K562 (cell line): Measurements from ENCODE around the gene KLHL34. TPM values are rescaled to one million over a fixed set of nuclear protein-coding genes. Genes with fewer than 3 reads are reported as not detected.

Experiments
- ATAC-seq: fragments of 200-7000 bp; cut with Tn5 transposase; 3 replicates; pipeline ENCODE4 v1.9.1; 2020; ENCODE audit warnings: moderate library complexity
- BruUV-seq: library from RNA; stranded (reverse); fragments of 400-500 nt; replicated peaks from 2 replicates; lab custom pipeline; 2021; lab: Mats Ljungman, UMichigan
- CTCF ChIA-PET: fragments of 300-600 bp; formaldehyde crosslinking; extraction: SDS; loops from one replicate; lab custom pipeline; 2021; ENCODE audit warnings: low intra/inter-chr PET ratio; lab: Yijun Ruan, JAX
- POLR2A ChIA-PET: fragments of 300-600, 350-650 bp; sonication (Branson Sonifier 250); formaldehyde crosslinking; extraction: SDS; loops from one replicate; lab custom pipeline; 2021; ENCODE audit warnings: antibody characterized with exemption, inconsistent platforms; lab: Yijun Ruan, JAX
- DNase-seq, 4 experiments: peaks; one replicate each; pipeline versions ENCODE4 v3.0.0 to v3.0.0-alpha.2; 2011 to 2018; ENCODE audit warnings: low spot score in 3 of 4, mixed read lengths in 3 of 4; ENCODE audit errors: extremely low read depth in 1 of 4
- FAIRE-seq: peaks from 2 replicates; lab custom pipeline; 2011; peaks lifted over from hg19 to GRCh38; lab: Jason Lieb, UNC
- H2AFZ ChIP-seq: 2 replicates; pipeline ENCODE4 v1.6.0; 2011; ENCODE audit warnings: low read depth, low read length, control low read depth, inconsistent platforms
- H3K27ac ChIP-seq: fragments of 200-600 bp; 3 replicates; pipeline ENCODE4 v1.8.0; 2011; ENCODE audit warnings: low read depth, mild to moderate bottlenecking, control low read depth, inconsistent platforms, low read length, moderate library complexity, mixed read lengths; ENCODE audit errors: extremely low read depth
- H3K27me3 ChIP-seq, 2 experiments: fragments of 300-600 bp in 1 of 2; 2 replicates in 1 of 2; 3 replicates in 1 of 2; pipeline versions ENCODE4 v1.6.0 to v1.8.0; 2011; ENCODE audit warnings: inconsistent platforms in 2 of 2, low read length in 2 of 2, mild to moderate bottlenecking in 1 of 2, mixed read lengths in 1 of 2, moderate library complexity in 1 of 2; ENCODE audit not compliant: control insufficient read depth in 2 of 2, insufficient read depth in 2 of 2
- H3K36me3 ChIP-seq: fragments of 300-600 bp; 3 replicates; pipeline ENCODE4 v1.8.0; 2011; ENCODE audit warnings: mild to moderate bottlenecking, low read length, inconsistent platforms; ENCODE audit not compliant: control insufficient read depth, insufficient read depth
- H3K4me1 ChIP-seq, 2 experiments: fragments of 200-600 bp in 1 of 2; replicated peaks in 1 of 2; 2 replicates in 1 of 2; 3 replicates in 1 of 2; pipeline versions ENCODE4 v1.5.1 to v1.8.0; 2011; ENCODE audit warnings: inconsistent platforms in 2 of 2, low read length in 2 of 2, mild to moderate bottlenecking in 1 of 2, mixed read lengths in 1 of 2, moderate library complexity in 1 of 2; ENCODE audit not compliant: control insufficient read depth in 2 of 2, insufficient read depth in 2 of 2
- H3K4me2 ChIP-seq: 2 replicates; pipeline ENCODE4 v1.6.1; 2011; ENCODE audit warnings: low read length, control low read depth, inconsistent platforms, mixed read lengths; ENCODE audit not compliant: insufficient read depth
- H3K4me3 ChIP-seq: fragments of 200-600 bp; sonication (generic), shearing (Covaris generic); 2 replicates; pipeline ENCODE4 v1.5.1; 2016; ENCODE audit warnings: control low read depth, inconsistent platforms
- H3K79me2 ChIP-seq: fragments of 200-600 bp; 3 replicates; pipeline ENCODE4 v1.8.0; 2011; ENCODE audit warnings: low read length, inconsistent platforms; ENCODE audit not compliant: control insufficient read depth, insufficient read depth
- H3K9ac ChIP-seq, 2 experiments: 2 replicates each; pipeline versions ENCODE4 v1.6.0 to v1.6.1; 2011; ENCODE audit warnings: low read depth in 2 of 2, low read length in 2 of 2, control low read depth in 1 of 2, inconsistent platforms in 1 of 2, mild to moderate bottlenecking in 1 of 2, mixed read lengths in 1 of 2; ENCODE audit not compliant: insufficient read depth in 1 of 2
- H3K9me1 ChIP-seq: one replicate; pipeline ENCODE4 v1.6.0; 2011; ENCODE audit warnings: inconsistent platforms, mild to moderate bottlenecking, low read length, moderate library complexity; ENCODE audit not compliant: control insufficient read depth, insufficient read depth
- H3K9me3 ChIP-seq: replicated peaks from 2 replicates; pipeline ENCODE4 v1.5.1; 2011; ENCODE audit warnings: low read depth, low read length, inconsistent platforms; ENCODE audit not compliant: control insufficient read depth, insufficient read depth
- H4K20me1 ChIP-seq: replicated peaks from 2 replicates; pipeline ENCODE4 v1.6.1; 2011; ENCODE audit warnings: low read length, inconsistent platforms, mixed read lengths; ENCODE audit not compliant: control insufficient read depth, insufficient read depth
- NCOA4 ChIP-seq: fragments of 450-650 bp; IDR thresholded peaks from 2 replicates; pipeline ENCODE4 v1.6.1; 2018; ENCODE audit warnings: mild to moderate bottlenecking; ENCODE audit not compliant: partially characterized antibody
- NFRKB ChIP-seq: fragments of 450-650 bp; IDR thresholded peaks from 2 replicates; pipeline ENCODE4 v1.6.1; 2016; ENCODE audit warnings: low read depth
- NR2C1 ChIP-seq, 2 experiments: fragments of 450-650 bp; IDR thresholded peaks; 2 replicates each; pipeline ENCODE4 v1.6.1; 2017; ENCODE audit warnings: mild to moderate bottlenecking in 2 of 2, antibody characterized with exemption in 1 of 2, inconsistent platforms in 1 of 2, missing compliant biosample characterization in 1 of 2, missing genetic modification characterization in 1 of 2
- POLR2AphosphoS2 ChIP-seq: IDR thresholded peaks from 2 replicates; pipeline ENCODE4 v1.6.1; 2012; ENCODE audit warnings: low read length, improper control_type of control experiment
- RBM39 ChIP-seq: fragments of 200-400 bp; formaldehyde crosslinking; optimal IDR thresholded peaks from 2 replicates; pipeline ENCODE3; 2018; ENCODE audit warnings: low read depth, low read length
- TAF15 ChIP-seq: fragments of 200-400 bp; formaldehyde crosslinking; IDR thresholded peaks from 2 replicates; pipeline ENCODE4 v1.6.1; 2017; ENCODE audit warnings: mild to moderate bottlenecking, low read depth, low read length, moderate library complexity
- VEZF1 ChIP-seq: fragments of 200-800 bp; sonication (Bioruptor generic); IDR thresholded peaks from 2 replicates; pipeline ENCODE4 v1.6.1; 2017; ENCODE audit warnings: missing genetic modification characterization, missing compliant biosample characterization
- WGBS: fragments of 100-300 bp; shearing (Covaris generic); methylation state at CpG from one replicate; pipeline ENCODE4 v1.1.6; 2016; ENCODE audit warnings: low coverage, mixed read lengths; ENCODE audit not compliant: insufficient coverage; ENCODE audit errors: missing lambda C conversion rate; 5-methylcytosine and 5-hydroxymethylcytosine counted together
- in situ Hi-C: fragments of 300-500 bp; cut with MboI; formaldehyde crosslinking; loops from 4 replicates; pipeline ENCODE4 v1.15.0; 2018; ENCODE audit warnings: inconsistent platforms, mixed read lengths
- intact Hi-C: fragments of 100-400 bp; cut with micrococcal nuclease; formaldehyde crosslinking; loops from 2 replicates; pipeline ENCODE4 v1.14.2; 2022
- polyA plus RNA-seq, 8 experiments: library from polyadenylated mRNA; depleted of rRNA in 4 of 8; stranded (reverse) in 5 of 8; unstranded in 3 of 8; fragments of >200 nt; fragmentation: Nextera tagmentation in 2 of 8; fragmentation: Illumina TruSeq in 1 of 8; extraction: Ambion mirVana in 2 of 8; extraction: Trizol in 1 of 8; gene quantifications; 2 replicates each; pipeline versions ENCODE4 v1.2.1 to v1.2.3, GENCODE V29; 2011 to 2014; ENCODE audit warnings: inconsistent platforms in 1 of 8, missing spikeins in 1 of 8
- total RNA-seq, 7 experiments: library from RNA; depleted of rRNA in 6 of 7; stranded (reverse); fragments of >200 nt in 6 of 7; fragmentation: Illumina TruSeq in 2 of 7; extraction: Trizol in 2 of 7; gene quantifications; 2 replicates each; pipeline versions ENCODE4 v1.2.1 to v1.2.3, GENCODE V29; 2011 to 2021; ENCODE audit warnings: low replicate concordance in 1 of 7

The KLHL34 gene
- total and polyA plus RNA-seq, 9 of the 15 experiments (the other 6 are each of a cell fraction or from before 2014, with no cell fraction given), result not detected

GRCh38 chrX:21674430-21675186, 16.5 kb upstream of the KLHL34 start:
- Histone ChIP-seq H3K9ac (no peak overlapping the region), H3K9me3 (no peaks in the 10 kb centered on the region), H2AFZ (no peak overlapping the region), H3K4me1 (no peaks in the 10 kb centered on the region), H3K4me3 (no peak overlapping the region), H3K79me2 (no peaks in the 10 kb centered on the region), H3K27ac (no peak overlapping the region), H3K4me2 (no peak overlapping the region), H3K27me3 (no peaks in the 10 kb centered on the region), H3K36me3 (no peaks in the 10 kb centered on the region), H4K20me1 (no peaks in the 10 kb centered on the region), H3K9me1 (no peaks in the 10 kb centered on the region)
- BruUV-seq, result no TSS peak
- POLR2A ChIA-PET, result no interaction called here
- WGBS, result 0% methylated on average over 4 of the region's 4 CpGs
- ATAC-seq (no peak), FAIRE-seq (no peak), DNase-seq (no peak)
- TF ChIP-seq NR2C1 (IDR thresholded peaks at IDR 0.05) (no peak), NR2C1 (tag; IDR thresholded peaks at IDR 0.05) (no peak), TAF15 (no peak), POLR2AphosphoS2 (no peak), NFRKB (no peak), NCOA4 (no peak), VEZF1 (CRISPR knock-in tag) (no peak), RBM39 (no peak)
- intact Hi-C loops (no loop called here), in situ Hi-C loops (no loop called here)
- CTCF ChIA-PET, result no interaction called here
